ENCODE results near the gene LCNL1.

GRCh38 chr9:136997371-136997770, 14.6 kb downstream of the LCNL1 start:
- TF ChIP-seq, protein P1, sequence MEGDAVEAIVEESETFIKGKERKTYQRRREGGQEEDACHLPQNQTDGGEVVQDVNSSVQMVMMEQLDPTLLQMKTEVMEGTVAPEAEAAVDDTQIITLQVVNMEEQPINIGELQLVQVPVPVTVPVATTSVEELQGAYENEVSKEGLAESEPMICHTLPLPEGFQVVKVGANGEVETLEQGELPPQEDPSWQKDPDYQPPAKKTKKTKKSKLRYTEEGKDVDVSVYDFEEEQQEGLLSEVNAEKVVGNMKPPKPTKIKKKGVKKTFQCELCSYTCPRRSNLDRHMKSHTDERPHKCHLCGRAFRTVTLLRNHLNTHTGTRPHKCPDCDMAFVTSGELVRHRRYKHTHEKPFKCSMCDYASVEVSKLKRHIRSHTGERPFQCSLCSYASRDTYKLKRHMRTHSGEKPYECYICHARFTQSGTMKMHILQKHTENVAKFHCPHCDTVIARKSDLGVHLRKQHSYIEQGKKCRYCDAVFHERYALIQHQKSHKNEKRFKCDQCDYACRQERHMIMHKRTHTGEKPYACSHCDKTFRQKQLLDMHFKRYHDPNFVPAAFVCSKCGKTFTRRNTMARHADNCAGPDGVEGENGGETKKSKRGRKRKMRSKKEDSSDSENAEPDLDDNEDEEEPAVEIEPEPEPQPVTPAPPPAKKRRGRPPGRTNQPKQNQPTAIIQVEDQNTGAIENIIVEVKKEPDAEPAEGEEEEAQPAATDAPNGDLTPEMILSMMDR (IDR thresholded peaks at IDR 0.05) = no peak
- no peak for TF ChIP-seq EZH2 (IDR thresholded peaks at IDR 0.05; ENCODE audit: borderline replicate concordance, insufficient read depth, low read depth, low read length, poor library complexity, severe bottlenecking)
